T-cell (primary cell): ENCODE results near the gene NOC4L. TPM values are rescaled to one million over a fixed set of nuclear protein-coding genes. Genes with fewer than 3 reads are reported as not detected.
"Not testable (repeated sequence)": the region's sequence is repeated elsewhere in the genome, so short reads cannot be mapped to it uniquely, and the experiment has no call there.

ENCODE experiments used
- ATAC-seq, 4 experiments: fragments of 200-7000 bp in 3 of 4; fragments of 150-1000 bp in 1 of 4; cut with Tn5 transposase; replicated peaks in 1 of 4; 1 replicate in 3 of 4; 2 replicates in 1 of 4; pipeline ENCODE4 v1.10.0; 2021; ENCODE audit warnings: moderate library complexity in 3 of 4, mild to moderate bottlenecking in 2 of 4, moderate number of reproducible peaks in 1 of 4
- CTCF ChIA-PET, 2 donors: fragments of 300-600 bp; sonication (Branson Sonifier 250); formaldehyde crosslinking; loops; one replicate each; lab custom pipeline; 2022; ENCODE audit warnings: antibody characterized with exemption in 2 of 2; lab: Charles Lee
- POLR2A ChIA-PET, 2 donors: fragments of 300-600 bp; sonication (Branson Sonifier 250); formaldehyde crosslinking; loops; one replicate each; lab custom pipeline; 2022; ENCODE audit warnings: antibody characterized with exemption in 2 of 2; lab: Charles Lee
- DNase-seq, 35 experiments: peaks; one replicate each; pipeline versions ENCODE4 v3.0.0 to v3.0.0-alpha.2; 2013 to 2023
- H3K27ac ChIP-seq: one replicate; pipeline ENCODE4 v1.5.1; 2013; ENCODE audit warnings: low read length
- H3K27me3 ChIP-seq, 2 experiments: replicated peaks in 1 of 2; 1 replicate in 1 of 2; 2 replicates in 1 of 2; pipeline versions ENCODE4 v1.6.1 to v1.7.0; 2013; ENCODE audit warnings: low read length in 1 of 2, mixed read lengths in 1 of 2; ENCODE audit not compliant: control insufficient read depth in 2 of 2, insufficient read depth in 2 of 2; ENCODE audit errors: extremely low read depth in 1 of 2
- H3K36me3 ChIP-seq, 2 donors: 1 replicate in 1 of 2; 2 replicates in 1 of 2; pipeline versions ENCODE4 v1.6.1 to v1.7.0; 2013; ENCODE audit warnings: low read length in 1 of 2; ENCODE audit not compliant: control insufficient read depth in 2 of 2, insufficient read depth in 1 of 2; ENCODE audit errors: extremely low read depth in 1 of 2
- H3K4me1 ChIP-seq, 2 experiments: 1 replicate in 1 of 2; 2 replicates in 1 of 2; pipeline versions ENCODE4 v1.6.1 to v1.7.0; 2013; ENCODE audit warnings: low read length in 2 of 2, mixed read lengths in 1 of 2; ENCODE audit not compliant: insufficient read depth in 2 of 2, control insufficient read depth in 1 of 2; ENCODE audit errors: extremely low read depth in 1 of 2
- H3K4me3 ChIP-seq, 2 donors: 1 replicate in 1 of 2; 2 replicates in 1 of 2; pipeline versions ENCODE4 v1.5.1 to v1.7.0; 2013; ENCODE audit warnings: mild to moderate bottlenecking in 2 of 2, low read length in 1 of 2, moderate library complexity in 1 of 2; ENCODE audit not compliant: control insufficient read depth in 1 of 2; ENCODE audit errors: extremely low read depth in 1 of 2
- H3K9me3 ChIP-seq: 2 replicates; pipeline ENCODE4 v1.7.0; 2013
- H3K27ac Mint-ChIP-seq, 2 donors: one replicate each; pipeline ENCODE4 v1.8.0; 2020 to 2021; ENCODE audit warnings: mild to moderate bottlenecking in 2 of 2, mixed read lengths in 2 of 2
- H3K27me3 Mint-ChIP-seq, 2 donors: one replicate each; pipeline ENCODE4 v1.8.0; 2021 to 2022; ENCODE audit warnings: mixed read lengths in 2 of 2
- H3K36me3 Mint-ChIP-seq: one replicate; pipeline ENCODE4 v1.8.0; 2021; ENCODE audit warnings: mixed read lengths
- H3K4me1 Mint-ChIP-seq, 3 donors: one replicate each; pipeline ENCODE4 v1.8.0; 2020 to 2022; ENCODE audit warnings: mixed read lengths in 3 of 3, mild to moderate bottlenecking in 1 of 3
- H3K4me3 Mint-ChIP-seq, 3 donors: one replicate each; pipeline ENCODE4 v1.8.0; 2020 to 2022; ENCODE audit warnings: mild to moderate bottlenecking in 3 of 3, mixed read lengths in 3 of 3, moderate library complexity in 3 of 3
- H3K9me3 Mint-ChIP-seq, 3 donors: one replicate each; pipeline ENCODE4 v1.8.0; 2020 to 2022; ENCODE audit warnings: mixed read lengths in 3 of 3
- WGBS: methylation state at CpG from one replicate; pipeline ENCODE4 v1.1.5; 2013; ENCODE audit warnings: missing lambda C conversion rate; ENCODE audit not compliant: insufficient coverage; 5-methylcytosine and 5-hydroxymethylcytosine counted together
- total RNA-seq, 35 experiments: library from RNA in 6 of 35; stranded (reverse) in 6 of 35; fragments of 120-200 nt in 1 of 35; gene quantifications; one replicate each; pipeline versions ENCODE4 v1.2.1 to v1.2.4 and lab custom pipeline; 2013 to 2026

The NOC4L gene
- total RNA-seq, 5 donors from 2014 or later (not counting 1 experiment from before 2014, with no cell fraction given), result 14.6 to 28.9 (median 26.4) TPM

DNA sequence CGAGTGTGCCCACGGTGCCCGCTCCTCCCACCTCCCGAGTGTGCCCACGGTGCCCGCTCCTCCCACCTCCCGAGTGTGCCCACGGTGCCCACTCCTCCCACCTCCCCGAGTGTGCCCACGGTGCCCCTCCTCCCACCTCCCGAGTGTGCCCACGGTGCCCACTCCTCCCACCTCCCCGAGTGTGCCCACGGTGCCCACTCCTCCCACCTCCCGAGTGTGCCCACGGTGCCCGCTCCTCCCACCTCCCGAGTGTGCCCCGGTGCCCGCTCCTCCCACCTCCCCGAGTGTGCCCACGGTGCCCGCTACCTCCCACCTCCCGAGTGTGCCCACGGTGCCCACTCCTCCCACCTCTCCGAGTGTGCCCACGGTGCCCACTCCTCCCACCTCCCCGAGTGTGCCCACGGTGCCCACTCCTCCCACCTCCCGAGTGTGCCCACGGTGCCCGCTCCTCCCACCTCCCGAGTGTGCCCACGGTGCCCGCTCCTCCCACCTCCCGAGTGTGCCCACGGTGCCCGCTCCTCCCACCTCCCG lies 9.5 kb upstream of the NOC4L start:
- WGBS, result 87% methylated on average over 6 of the region's 39 CpGs
- ATAC-seq, H3K27ac Mint-ChIP-seq, H3K9me3 Mint-ChIP-seq, H3K4me3 ChIP-seq, H3K9me3 ChIP-seq, H3K27me3 ChIP-seq, H3K4me1 ChIP-seq, DNase-seq, H3K27ac ChIP-seq, H3K36me3 Mint-ChIP-seq, H3K4me3 Mint-ChIP-seq, POLR2A ChIA-PET, CTCF ChIA-PET, H3K4me1 Mint-ChIP-seq, H3K27me3 Mint-ChIP-seq: not testable (repeated sequence)
- H3K36me3 ChIP-seq, result peaks cover 5 to 13% of the 10 kb centered on the region in 2 donors

- POLR2A ChIA-PET, DNase-seq, H3K27ac Mint-ChIP-seq, H3K27ac ChIP-seq, H3K9me3 Mint-ChIP-seq, H3K27me3 Mint-ChIP-seq, ATAC-seq, H3K4me3 ChIP-seq, H3K27me3 ChIP-seq, H3K36me3 Mint-ChIP-seq, H3K4me1 ChIP-seq, H3K4me1 Mint-ChIP-seq, H3K4me3 Mint-ChIP-seq, H3K9me3 ChIP-seq: not testable (repeated sequence)
- 87% methylated on average over 9 of the region's 21 CpGs for WGBS
- peaks cover 14 to 28% of the 10 kb centered on the region in 2 donors for H3K36me3 ChIP-seq
- CTCF ChIA-PET, result interaction anchor here in 1 of 2 donors (0.6 kb wide), 1 partner anchor 23 kb away, joined by 4 read pairs; no protein-coding TSS in a partner anchor
Observed at GRCh38 chr12:132136226-132136625, 8.0 kb upstream of the NOC4L start.

- peak overlapping the region in 1 of 2 donors; percentile 44 for H3K27ac Mint-ChIP-seq
- CTCF ChIA-PET, result no interaction called here
Observed at GRCh38 chr12:132137483-132138125, 6.7 kb upstream of the NOC4L start.

GRCh38 chr12:132138941-132139871 lies 5.1 kb upstream of the NOC4L start:
- DNase-seq, result peak in 1 of 35 experiments; percentile 8
- 95% methylated on average over 18 of the region's 34 CpGs for WGBS

More at GRCh38 chr12:132137483-132138125, 6.7 kb upstream of the NOC4L start:
- Mint-ChIP-seq H3K4me3 (no peak overlapping the region), H3K36me3 (peaks cover 9% of the 10 kb centered on the region), H3K4me1 (peaks cover 0 to 5% (median 4%) of the 10 kb centered on the region in 3 donors), H3K27me3 (no peaks in the 10 kb centered on the region), H3K9me3 (no peaks in the 10 kb centered on the region)
- 91% methylated on average over 5 of the region's 13 CpGs for WGBS
- H3K36me3 ChIP-seq, result peaks cover 14 to 39% of the 10 kb centered on the region in 2 donors
- H3K27me3 ChIP-seq, result no peaks in the 10 kb centered on the region
- no peaks in the 10 kb centered on the region for H3K9me3 ChIP-seq
- H3K27ac ChIP-seq, result no peak overlapping the region
- ATAC-seq (peak in 1 of 4 experiments; percentile 5), DNase-seq (no peak)
- peaks cover 0 to 12% of the 10 kb centered on the region in 2 experiments for H3K4me1 ChIP-seq
- H3K4me3 ChIP-seq, result no peak overlapping the region
- POLR2A ChIA-PET, result interaction anchor here in 1 of 2 donors (0.6 kb wide), 1 partner anchor 209 kb away, joined by 4 read pairs; no protein-coding TSS in a partner anchor

DNA sequence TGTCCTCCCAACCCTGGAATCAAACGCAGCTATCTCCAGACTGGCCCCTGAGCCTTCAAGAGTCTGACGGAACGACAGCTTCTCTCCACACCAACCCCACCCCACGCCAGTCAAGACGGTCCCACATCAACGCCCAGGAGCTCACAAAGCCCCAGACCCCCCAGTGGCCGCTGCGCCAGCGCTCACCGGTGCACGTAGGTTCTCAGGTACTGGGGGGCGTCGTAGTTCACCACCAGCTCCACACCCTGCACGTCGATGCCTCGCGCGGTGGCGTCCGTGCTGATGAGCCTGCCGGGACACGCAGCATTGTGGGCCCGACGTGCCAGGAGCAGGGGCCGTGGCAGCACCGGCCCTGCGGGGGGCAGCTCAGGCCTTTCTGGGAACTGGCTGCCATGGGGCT lies 4.3 kb upstream of the NOC4L start:
- Mint-ChIP-seq H3K4me3 (no peak overlapping the region), H3K9me3 (no peaks in the 10 kb centered on the region), H3K27ac (no peak overlapping the region), H3K36me3 (peaks cover 9% of the 10 kb centered on the region), H3K27me3 (peaks cover 0 to 2% of the 10 kb centered on the region in 2 donors), H3K4me1 (peaks cover 14 to 17% (median 15%) of the 10 kb centered on the region in 3 donors)
- POLR2A ChIA-PET, result interaction anchor here in 1 of 2 donors (0.5 kb wide), 1 partner anchor 610 kb away, joined by 5 read pairs; no protein-coding TSS in a partner anchor
- no peak overlapping the region for H3K4me3 ChIP-seq
- DNase-seq (peak in 1 of 35 experiments; percentile 23), ATAC-seq (no peak)
- peaks cover 14 to 39% of the 10 kb centered on the region in 2 donors for H3K36me3 ChIP-seq
- CTCF ChIA-PET, result no interaction called here
- no peak overlapping the region for H3K27ac ChIP-seq
- H3K9me3 ChIP-seq, result no peaks in the 10 kb centered on the region
- no peaks in the 10 kb centered on the region for H3K27me3 ChIP-seq
- peaks cover 6 to 26% of the 10 kb centered on the region in 2 experiments for H3K4me1 ChIP-seq
- WGBS, result 96% methylated on average over 19 of the region's 27 CpGs

More at GRCh38 chr12:132138941-132139871, 5.1 kb upstream of the NOC4L start:
- ChIA-PET POLR2A (no interaction called here), CTCF (interaction anchor here in 1 of 2 donors (0.7 kb wide), 1 partner anchor 366 kb away, joined by 3 read pairs; no protein-coding TSS in a partner anchor)
- Mint-ChIP-seq H3K4me1 (peaks cover 8 to 13% (median 11%) of the 10 kb centered on the region in 3 donors), H3K4me3 (no peak overlapping the region), H3K9me3 (no peaks in the 10 kb centered on the region), H3K27ac (no peak overlapping the region), H3K27me3 (peaks cover 0 to 1% of the 10 kb centered on the region in 2 donors), H3K36me3 (peaks cover 9% of the 10 kb centered on the region)
- no peak overlapping the region for H3K27ac ChIP-seq
- H3K4me3 ChIP-seq, result no peak overlapping the region
- no peak for ATAC-seq
- H3K9me3 ChIP-seq, result no peaks in the 10 kb centered on the region
- H3K36me3 ChIP-seq, result peaks cover 14 to 39% of the 10 kb centered on the region in 2 donors
- H3K4me1 ChIP-seq, result peaks cover 3 to 22% of the 10 kb centered on the region in 2 experiments
- H3K27me3 ChIP-seq, result no peaks in the 10 kb centered on the region

- CTCF ChIA-PET, result no interaction called here
- POLR2A ChIA-PET, result no interaction called here
- Mint-ChIP-seq H3K9me3 (no peaks in the 10 kb centered on the region), H3K27ac (no peak overlapping the region), H3K4me3 (no peak overlapping the region), H3K36me3 (peaks cover 9% of the 10 kb centered on the region), H3K4me1 (peaks cover 20 to 23% (median 21%) of the 10 kb centered on the region in 3 donors), H3K27me3 (peaks cover 0 to 2% of the 10 kb centered on the region in 2 donors)
- peaks cover 14 to 39% of the 10 kb centered on the region in 2 donors for H3K36me3 ChIP-seq
- peaks cover 11 to 31% of the 10 kb centered on the region in 2 experiments for H3K4me1 ChIP-seq
- no peak overlapping the region for H3K27ac ChIP-seq
- DNase-seq, result peak in 1 of 35 experiments; percentile 12
- ATAC-seq, result no peak
- no peak overlapping the region for H3K4me3 ChIP-seq
- no peaks in the 10 kb centered on the region for H3K27me3 ChIP-seq
- no peaks in the 10 kb centered on the region for H3K9me3 ChIP-seq
- whole genome bisulfite sequencing, result 98% methylated on average over 9 of the region's 15 CpGs
Observed at GRCh38 chr12:132140501-132140900, 3.8 kb upstream of the NOC4L start.
